Measurements from ENCODE around the gene KIF5C. TPM values are rescaled to one million over a fixed set of nuclear protein-coding genes. Genes with fewer than 3 reads are reported as not detected.
"Not testable (repeated sequence)": the region's sequence is repeated elsewhere in the genome, so short reads cannot be mapped to it uniquely, and the experiment has no call there.

Gene KIF5C
- total RNA-seq, 4 donors from 2014 or later: 0.75 to 3.2 (median 2.3) TPM

GRCh38 chr2:148860037-148860436 is 15.0 kb upstream of the KIF5C start:
- 68% methylated on average over 3 of the region's 3 CpGs for WGBS, 2 donors (ENCODE audit: low coverage in 1 of 2)
- TF ChIP-seq CTCF (IDR thresholded peaks at IDR 0.05) (no peak), EP300 (IDR thresholded peaks at IDR 0.05; ENCODE audit: low read depth) (no peak), POLR2AphosphoS5 (IDR thresholded peaks at IDR 0.05) (no peak), POLR2A (IDR thresholded peaks at IDR 0.05) (no peak)
- Histone ChIP-seq H3K27me3 (no peaks in the 10 kb centered on the region), H3K9me3 (no peaks in the 10 kb centered on the region), H3K4me3 (no peak overlapping the region), H3K27ac (no peak overlapping the region), H3K4me1 (no peaks in the 10 kb centered on the region), H3K36me3 (no peaks in the 10 kb centered on the region)
- intact Hi-C loops (cut with DNase I; ENCODE audit: low total_unique reads) (no loop called here), in situ Hi-C loops (cut with MboI; ENCODE audit: low pct_ligation_motif_present in 1 of 4, low pct_unique_long_range_greater_than_20kb in 1 of 4, low sequenced_read_pairs in 3 of 4) (no loop called here)
- no peak for DNase-seq

- DNase-seq: no peak
- H3K27ac ChIP-seq: no peak overlapping the region
- in situ Hi-C loops (cut with MboI; ENCODE audit: low pct_ligation_motif_present in 1 of 4, low pct_unique_long_range_greater_than_20kb in 1 of 4, low sequenced_read_pairs in 3 of 4): no loop called here
- no peaks in the 10 kb centered on the region for H3K9me3 ChIP-seq
- no peak overlapping the region for H3K4me3 ChIP-seq
- H3K4me1 ChIP-seq: no peaks in the 10 kb centered on the region
- 78 to 88% methylated on average over 3 to 5 of the region's 5 CpGs for WGBS, 2 donors (ENCODE audit: low coverage in 1 of 2)
- intact Hi-C loops (cut with DNase I; ENCODE audit: low total_unique reads): no loop called here
- TF ChIP-seq POLR2A (IDR thresholded peaks at IDR 0.05): no peak
- TF ChIP-seq EP300 (IDR thresholded peaks at IDR 0.05; ENCODE audit: low read depth): no peak
- no peaks in the 10 kb centered on the region for H3K27me3 ChIP-seq
- no peaks in the 10 kb centered on the region for H3K36me3 ChIP-seq
Observed at GRCh38 chr2:148861367-148861766, 13.7 kb upstream of the KIF5C start.

- H3K27ac ChIP-seq; intact Hi-C loops (cut with DNase I; ENCODE audit: low total_unique reads); H3K27me3 ChIP-seq; H3K4me1 ChIP-seq; H3K4me3 ChIP-seq; DNase-seq; in situ Hi-C loops (cut with MboI; ENCODE audit: low pct_ligation_motif_present in 1 of 4, low pct_unique_long_range_greater_than_20kb in 1 of 4, low sequenced_read_pairs in 3 of 4); H3K36me3 ChIP-seq; H3K9me3 ChIP-seq: not testable (repeated sequence)
- WGBS, 2 donors (ENCODE audit: low coverage in 1 of 2): 87 to 88% methylated on average over 3 to 6 of the region's 6 CpGs
Observed at GRCh38 chr2:148862478-148862877, 12.5 kb upstream of the KIF5C start.

GRCh38 chr2:148865512-148865911 is 9.5 kb upstream of the KIF5C start:
- 84 to 90% methylated on average over 5 of the region's 5 CpGs for WGBS, 2 donors (ENCODE audit: low coverage in 1 of 2)
- in situ Hi-C loops (cut with MboI; ENCODE audit: low pct_ligation_motif_present in 1 of 4, low pct_unique_long_range_greater_than_20kb in 1 of 4, low sequenced_read_pairs in 3 of 4) (no loop called here), intact Hi-C loops (cut with DNase I; ENCODE audit: low total_unique reads) (no loop called here)

GRCh38 chr2:148866091-148866490 is 8.9 kb upstream of the KIF5C start:
- H3K36me3 ChIP-seq: no peaks in the 10 kb centered on the region
- H3K27ac ChIP-seq: no peak overlapping the region
- peaks cover 18% of the 10 kb centered on the region for H3K27me3 ChIP-seq
- H3K4me1 ChIP-seq: no peaks in the 10 kb centered on the region
- no peak for TF ChIP-seq CTCF (IDR thresholded peaks at IDR 0.05)
- no peak for TF ChIP-seq EP300 (IDR thresholded peaks at IDR 0.05; ENCODE audit: low read depth)
- no peak for TF ChIP-seq POLR2AphosphoS5 (IDR thresholded peaks at IDR 0.05)
- no peak for TF ChIP-seq POLR2A (IDR thresholded peaks at IDR 0.05)
- 55 to 70% methylated on average over 3 to 4 of the region's 4 CpGs for WGBS, 2 donors (ENCODE audit: low coverage in 1 of 2)
- H3K4me3 ChIP-seq: no peak overlapping the region
- in situ Hi-C loops (cut with MboI; ENCODE audit: low pct_ligation_motif_present in 1 of 4, low pct_unique_long_range_greater_than_20kb in 1 of 4, low sequenced_read_pairs in 3 of 4): no loop called here
- DNase-seq: no peak
- intact Hi-C loops (cut with DNase I; ENCODE audit: low total_unique reads): no loop called here
- no peaks in the 10 kb centered on the region for H3K9me3 ChIP-seq

More at GRCh38 chr2:148865512-148865911, 9.5 kb upstream of the KIF5C start:
- peaks cover 18% of the 10 kb centered on the region for H3K27me3 ChIP-seq
- no peaks in the 10 kb centered on the region for H3K36me3 ChIP-seq
- no peak overlapping the region for H3K27ac ChIP-seq
- no peaks in the 10 kb centered on the region for H3K4me1 ChIP-seq
- DNase-seq: no peak
- H3K4me3 ChIP-seq: no peak overlapping the region
- no peaks in the 10 kb centered on the region for H3K9me3 ChIP-seq
- TF ChIP-seq EP300 (IDR thresholded peaks at IDR 0.05; ENCODE audit: low read depth) (no peak), CTCF (IDR thresholded peaks at IDR 0.05) (no peak), POLR2AphosphoS5 (IDR thresholded peaks at IDR 0.05) (no peak)
